Endothelial cell of umbilical vein (primary cell): ENCODE results near the gene LRP1B.

ENCODE experiments used
- EZH2 ChIP-seq: IDR thresholded peaks from 2 replicates; pipeline ENCODE4 v1.6.1; 2012; ENCODE audit warnings: borderline replicate concordance, low read depth, mild to moderate bottlenecking, moderate library complexity, low read length, inconsistent platforms; ENCODE audit not compliant: severe bottlenecking
- MYC ChIP-seq: IDR thresholded peaks from one replicate; pipeline ENCODE4 v1.6.1; 2011; ENCODE audit warnings: mild to moderate bottlenecking, low read depth, low read length
- POLR2A ChIP-seq: IDR thresholded peaks from 2 replicates; pipeline ENCODE4 v1.6.1; 2012; ENCODE audit warnings: low read depth, mild to moderate bottlenecking, control low read depth, low read length
- TF ChIP-seq, protein P1 (sequence below), 2 donors: IDR thresholded peaks; 1 replicate in 1 of 2; 2 replicates in 1 of 2; pipeline ENCODE4 v1.5.1; 2011; ENCODE audit warnings: low read length in 2 of 2, mild to moderate bottlenecking in 2 of 2, moderate library complexity in 2 of 2, control low read depth in 1 of 2, inconsistent platforms in 1 of 2, low read depth in 1 of 2; ENCODE audit not compliant: insufficient read depth in 1 of 2; ENCODE audit errors: extremely low read depth in 1 of 2

DNA sequence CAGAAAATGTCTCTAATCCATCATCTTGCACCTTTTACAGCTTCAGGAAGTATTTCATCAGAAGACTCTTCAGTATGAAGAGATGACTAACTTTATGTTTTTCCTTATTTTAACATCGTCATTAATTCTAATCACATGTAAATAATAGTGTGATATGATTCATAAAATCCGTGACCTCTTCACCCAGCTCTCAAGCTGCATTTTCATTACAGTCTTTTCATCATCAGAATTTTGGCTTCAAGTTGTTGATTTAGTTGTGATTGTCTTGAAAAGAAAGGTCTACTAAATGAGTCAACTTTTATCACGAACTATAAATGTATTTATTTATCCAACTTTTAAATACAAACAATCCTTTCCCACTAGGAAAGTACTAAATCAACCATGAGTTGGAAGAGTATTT is 410.3 kb downstream of the LRP1B start:
- TF ChIP-seq MYC (no peak), POLR2A (no peak), EZH2 (no peak)
- TF ChIP-seq, protein P1, sequence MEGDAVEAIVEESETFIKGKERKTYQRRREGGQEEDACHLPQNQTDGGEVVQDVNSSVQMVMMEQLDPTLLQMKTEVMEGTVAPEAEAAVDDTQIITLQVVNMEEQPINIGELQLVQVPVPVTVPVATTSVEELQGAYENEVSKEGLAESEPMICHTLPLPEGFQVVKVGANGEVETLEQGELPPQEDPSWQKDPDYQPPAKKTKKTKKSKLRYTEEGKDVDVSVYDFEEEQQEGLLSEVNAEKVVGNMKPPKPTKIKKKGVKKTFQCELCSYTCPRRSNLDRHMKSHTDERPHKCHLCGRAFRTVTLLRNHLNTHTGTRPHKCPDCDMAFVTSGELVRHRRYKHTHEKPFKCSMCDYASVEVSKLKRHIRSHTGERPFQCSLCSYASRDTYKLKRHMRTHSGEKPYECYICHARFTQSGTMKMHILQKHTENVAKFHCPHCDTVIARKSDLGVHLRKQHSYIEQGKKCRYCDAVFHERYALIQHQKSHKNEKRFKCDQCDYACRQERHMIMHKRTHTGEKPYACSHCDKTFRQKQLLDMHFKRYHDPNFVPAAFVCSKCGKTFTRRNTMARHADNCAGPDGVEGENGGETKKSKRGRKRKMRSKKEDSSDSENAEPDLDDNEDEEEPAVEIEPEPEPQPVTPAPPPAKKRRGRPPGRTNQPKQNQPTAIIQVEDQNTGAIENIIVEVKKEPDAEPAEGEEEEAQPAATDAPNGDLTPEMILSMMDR (IDR thresholded peaks at IDR 0.05; ENCODE audit: extremely low read depth in 1 of 2, insufficient read depth in 1 of 2, low read depth in 1 of 2, low read length in 2 of 2): no peak
